OCI-LY3 (cell line): ENCODE measurements around the gene NBPF3.

Experiments used
- EZH2phosphoT487 ChIP-seq: fragments of 200-600 bp; shearing (Covaris generic); IDR thresholded peaks from 2 replicates; pipeline ENCODE4 v1.6.1; 2018; ENCODE audit warnings: antibody characterized with exemption, mixed run types, low read depth
- TF ChIP-seq, protein P1 (sequence below): fragments of 200-600, 300-600 bp; sonication (generic); IDR thresholded peaks from 2 replicates; pipeline ENCODE4 v1.5.1; 2014; ENCODE audit warnings: antibody characterized with exemption, low read length, low read depth

DNA sequence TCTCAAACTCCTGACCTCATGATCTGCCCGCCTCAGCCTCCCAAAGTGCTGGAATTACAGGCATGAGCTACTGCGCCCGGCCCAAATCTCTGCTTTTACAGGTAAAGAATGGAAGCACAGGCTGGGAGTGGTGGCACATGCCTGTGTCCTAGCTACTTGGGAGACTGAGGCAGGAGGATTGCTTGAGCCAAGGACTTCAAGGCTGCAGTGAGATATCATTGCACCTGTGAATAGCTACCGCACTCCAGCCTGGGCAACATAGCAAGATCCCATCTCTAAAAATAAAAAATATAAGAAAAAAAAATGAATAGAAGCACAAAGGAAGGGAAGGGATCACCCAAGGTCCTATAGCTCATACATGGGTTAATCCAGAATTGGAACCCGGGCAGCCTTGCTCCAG lies 84.3 kb downstream of the NBPF3 start:
- TF ChIP-seq, protein P1, sequence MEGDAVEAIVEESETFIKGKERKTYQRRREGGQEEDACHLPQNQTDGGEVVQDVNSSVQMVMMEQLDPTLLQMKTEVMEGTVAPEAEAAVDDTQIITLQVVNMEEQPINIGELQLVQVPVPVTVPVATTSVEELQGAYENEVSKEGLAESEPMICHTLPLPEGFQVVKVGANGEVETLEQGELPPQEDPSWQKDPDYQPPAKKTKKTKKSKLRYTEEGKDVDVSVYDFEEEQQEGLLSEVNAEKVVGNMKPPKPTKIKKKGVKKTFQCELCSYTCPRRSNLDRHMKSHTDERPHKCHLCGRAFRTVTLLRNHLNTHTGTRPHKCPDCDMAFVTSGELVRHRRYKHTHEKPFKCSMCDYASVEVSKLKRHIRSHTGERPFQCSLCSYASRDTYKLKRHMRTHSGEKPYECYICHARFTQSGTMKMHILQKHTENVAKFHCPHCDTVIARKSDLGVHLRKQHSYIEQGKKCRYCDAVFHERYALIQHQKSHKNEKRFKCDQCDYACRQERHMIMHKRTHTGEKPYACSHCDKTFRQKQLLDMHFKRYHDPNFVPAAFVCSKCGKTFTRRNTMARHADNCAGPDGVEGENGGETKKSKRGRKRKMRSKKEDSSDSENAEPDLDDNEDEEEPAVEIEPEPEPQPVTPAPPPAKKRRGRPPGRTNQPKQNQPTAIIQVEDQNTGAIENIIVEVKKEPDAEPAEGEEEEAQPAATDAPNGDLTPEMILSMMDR, result no peak
- no peak for TF ChIP-seq EZH2phosphoT487
